K562 (cell line): ENCODE measurements around the gene PRR11. TPM values are rescaled to one million over a fixed set of nuclear protein-coding genes. Genes with fewer than 3 reads are reported as not detected.

ENCODE experiments used
- COPS2 ChIP-seq: fragments of 450-650 bp; conservative IDR thresholded peaks from 2 replicates; pipeline ENCODE4 v1.6.1; 2016; ENCODE audit warnings: mild to moderate bottlenecking, moderate library complexity
- CREM ChIP-seq: IDR thresholded peaks from 2 replicates; pipeline ENCODE4 v1.6.1; 2014; ENCODE audit warnings: antibody characterized with exemption, low read depth
- FOSL1 ChIP-seq: fragments of 200-800 bp; sonication (Bioruptor generic); conservative IDR thresholded peaks from 2 replicates; pipeline ENCODE4 v1.6.1; 2016; ENCODE audit warnings: missing genetic modification characterization, missing compliant biosample characterization
- ILF3 ChIP-seq: fragments of 450-650 bp; IDR thresholded peaks from 2 replicates; pipeline ENCODE4 v1.6.1; 2018; ENCODE audit warnings: antibody characterized with exemption, mild to moderate bottlenecking, moderate library complexity, borderline replicate concordance
- NCOA6 ChIP-seq: fragments of 450-650 bp; IDR thresholded peaks from 2 replicates; pipeline ENCODE4 v1.6.1; 2017; ENCODE audit warnings: mild to moderate bottlenecking
- NEUROD1 ChIP-seq: fragments of 150-350 bp; IDR thresholded peaks from 2 replicates; pipeline ENCODE4 v1.6.1; 2014; ENCODE audit warnings: borderline replicate concordance, low read length, low read depth; ENCODE audit not compliant: partially characterized antibody
- RBM39 ChIP-seq: fragments of 200-400 bp; formaldehyde crosslinking; optimal IDR thresholded peaks from 2 replicates; pipeline ENCODE3; 2018; ENCODE audit warnings: low read depth, low read length
- STAG1 ChIP-seq: sonication (generic); formaldehyde crosslinking; IDR thresholded peaks from 2 replicates; pipeline ENCODE4 v1.5.0; 2020; ENCODE audit warnings: missing genetic modification reagents, borderline replicate concordance
- ZNF174 ChIP-seq: fragments of 250-450 bp; sonication (Bioruptor Pico); IDR thresholded peaks from 2 replicates; pipeline ENCODE4 v1.4.0; 2020; ENCODE audit warnings: mild to moderate bottlenecking
- ZNF24 ChIP-seq: fragments of 450-650 bp; IDR thresholded peaks from 2 replicates; pipeline ENCODE4 v1.6.1; 2016
- ZNF282 ChIP-seq: sonication (generic); formaldehyde crosslinking; IDR thresholded peaks from 2 replicates; pipeline ENCODE4 v1.8.1; 2023; ENCODE audit warnings: missing genetic modification reagents
- ZNF57 ChIP-seq: fragments of 450-650 bp; formaldehyde crosslinking; IDR thresholded peaks from 2 replicates; pipeline ENCODE4 v1.4.0; 2020; ENCODE audit warnings: mild to moderate bottlenecking, moderate library complexity
- ZNF589 ChIP-seq: fragments of 200-800 bp; sonication (Bioruptor generic); IDR thresholded peaks from 2 replicates; pipeline ENCODE4 v1.6.1; 2016; ENCODE audit warnings: low read depth, missing genetic modification characterization, missing compliant biosample characterization
- ZNF77 ChIP-seq: fragments of 250-450 bp; sonication (Bioruptor Pico); IDR thresholded peaks from 2 replicates; pipeline ENCODE4 v1.5.0; 2020
- polyA plus RNA-seq, 8 experiments: library from polyadenylated mRNA; depleted of rRNA in 4 of 8; stranded (reverse) in 5 of 8; unstranded in 3 of 8; fragments of >200 nt; fragmentation: Nextera tagmentation in 2 of 8; fragmentation: Illumina TruSeq in 1 of 8; extraction: Ambion mirVana in 2 of 8; extraction: Trizol in 1 of 8; gene quantifications; 2 replicates each; pipeline versions ENCODE4 v1.2.1 to v1.2.3, GENCODE V29; 2011 to 2014; ENCODE audit warnings: inconsistent platforms in 1 of 8, missing spikeins in 1 of 8
- total RNA-seq, 7 experiments: library from RNA; depleted of rRNA in 6 of 7; stranded (reverse); fragments of >200 nt in 6 of 7; fragmentation: Illumina TruSeq in 2 of 7; extraction: Trizol in 2 of 7; gene quantifications; 2 replicates each; pipeline versions ENCODE4 v1.2.1 to v1.2.3, GENCODE V29; 2011 to 2021; ENCODE audit warnings: low replicate concordance in 1 of 7
- TF ChIP-seq, protein P1 (sequence below): sonication (generic); formaldehyde crosslinking; IDR thresholded peaks from 2 replicates; pipeline ENCODE4 v1.8.0; 2022; ENCODE audit warnings: mild to moderate bottlenecking, missing genetic modification reagents
- TF ChIP-seq, protein P2 (sequence below): fragments of 250-450 bp; sonication (Bioruptor Pico); IDR thresholded peaks from 2 replicates; pipeline ENCODE4 v1.8.0; 2022; ENCODE audit warnings: inconsistent platforms, mild to moderate bottlenecking, moderate library complexity, borderline replicate concordance
- TF ChIP-seq, protein P3 (sequence below): fragments of 250-450 bp; sonication (Bioruptor Pico); IDR thresholded peaks from 2 replicates; pipeline ENCODE4 v1.5.0; 2022; ENCODE audit warnings: mild to moderate bottlenecking
- TF ChIP-seq, protein P4 (sequence below): fragments of 250-450 bp; sonication (Bioruptor Pico); IDR thresholded peaks from 2 replicates; pipeline ENCODE4 v1.5.1; 2021; ENCODE audit warnings: mild to moderate bottlenecking

PRR11 gene
- total and polyA plus RNA-seq, 9 of the 15 experiments (the other 6 are each of a cell fraction or from before 2014, with no cell fraction given): 13.3 to 75.2 (median 46.4) TPM

DNA sequence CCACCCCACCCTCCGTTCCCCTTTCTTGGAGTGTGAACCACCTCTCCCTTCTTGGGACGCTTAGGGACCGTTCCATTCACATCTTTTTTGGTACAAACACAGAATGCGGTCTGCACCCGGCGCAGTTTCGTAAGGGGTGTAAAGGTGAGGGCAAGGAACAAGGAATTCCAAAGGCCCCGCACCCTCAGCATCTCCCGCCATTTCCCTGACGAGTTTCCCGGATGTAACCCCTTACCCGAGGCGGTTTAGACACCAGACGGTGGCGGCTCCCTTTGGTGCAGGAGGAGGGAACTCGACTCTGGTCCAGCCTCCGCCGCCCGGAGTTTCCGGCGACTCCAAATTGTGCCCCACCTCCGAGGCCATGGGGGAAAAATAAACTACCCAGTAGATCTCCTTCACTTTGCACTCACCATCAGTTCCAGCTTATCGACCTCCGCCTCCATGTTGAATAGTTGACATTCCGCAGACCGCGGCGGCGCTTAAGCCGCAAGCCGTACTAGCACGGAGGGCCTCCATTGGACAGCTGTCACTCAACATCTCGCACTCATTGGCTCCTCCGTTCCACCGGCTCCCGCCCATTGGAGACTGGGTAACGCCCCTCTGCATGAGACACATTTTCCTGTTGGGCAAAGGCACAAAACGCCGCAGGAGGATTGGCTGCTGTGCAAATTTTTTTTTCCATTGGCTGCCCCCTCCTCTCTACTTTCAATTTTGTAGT is 666 bp upstream of the PRR11 start, which contains the start of gene SKA2 (continued):
- TF ChIP-seq, protein P1, sequence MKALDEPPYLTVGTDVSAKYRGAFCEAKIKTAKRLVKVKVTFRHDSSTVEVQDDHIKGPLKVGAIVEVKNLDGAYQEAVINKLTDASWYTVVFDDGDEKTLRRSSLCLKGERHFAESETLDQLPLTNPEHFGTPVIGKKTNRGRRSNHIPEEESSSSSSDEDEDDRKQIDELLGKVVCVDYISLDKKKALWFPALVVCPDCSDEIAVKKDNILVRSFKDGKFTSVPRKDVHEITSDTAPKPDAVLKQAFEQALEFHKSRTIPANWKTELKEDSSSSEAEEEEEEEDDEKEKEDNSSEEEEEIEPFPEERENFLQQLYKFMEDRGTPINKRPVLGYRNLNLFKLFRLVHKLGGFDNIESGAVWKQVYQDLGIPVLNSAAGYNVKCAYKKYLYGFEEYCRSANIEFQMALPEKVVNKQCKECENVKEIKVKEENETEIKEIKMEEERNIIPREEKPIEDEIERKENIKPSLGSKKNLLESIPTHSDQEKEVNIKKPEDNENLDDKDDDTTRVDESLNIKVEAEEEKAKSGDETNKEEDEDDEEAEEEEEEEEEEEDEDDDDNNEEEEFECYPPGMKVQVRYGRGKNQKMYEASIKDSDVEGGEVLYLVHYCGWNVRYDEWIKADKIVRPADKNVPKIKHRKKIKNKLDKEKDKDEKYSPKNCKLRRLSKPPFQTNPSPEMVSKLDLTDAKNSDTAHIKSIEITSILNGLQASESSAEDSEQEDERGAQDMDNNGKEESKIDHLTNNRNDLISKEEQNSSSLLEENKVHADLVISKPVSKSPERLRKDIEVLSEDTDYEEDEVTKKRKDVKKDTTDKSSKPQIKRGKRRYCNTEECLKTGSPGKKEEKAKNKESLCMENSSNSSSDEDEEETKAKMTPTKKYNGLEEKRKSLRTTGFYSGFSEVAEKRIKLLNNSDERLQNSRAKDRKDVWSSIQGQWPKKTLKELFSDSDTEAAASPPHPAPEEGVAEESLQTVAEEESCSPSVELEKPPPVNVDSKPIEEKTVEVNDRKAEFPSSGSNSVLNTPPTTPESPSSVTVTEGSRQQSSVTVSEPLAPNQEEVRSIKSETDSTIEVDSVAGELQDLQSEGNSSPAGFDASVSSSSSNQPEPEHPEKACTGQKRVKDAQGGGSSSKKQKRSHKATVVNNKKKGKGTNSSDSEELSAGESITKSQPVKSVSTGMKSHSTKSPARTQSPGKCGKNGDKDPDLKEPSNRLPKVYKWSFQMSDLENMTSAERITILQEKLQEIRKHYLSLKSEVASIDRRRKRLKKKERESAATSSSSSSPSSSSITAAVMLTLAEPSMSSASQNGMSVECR (CRISPR knock-in tag): peak; percentile 75
- no peak for TF ChIP-seq ZNF174
- TF ChIP-seq NCOA6: no peak
- TF ChIP-seq, protein P2, sequence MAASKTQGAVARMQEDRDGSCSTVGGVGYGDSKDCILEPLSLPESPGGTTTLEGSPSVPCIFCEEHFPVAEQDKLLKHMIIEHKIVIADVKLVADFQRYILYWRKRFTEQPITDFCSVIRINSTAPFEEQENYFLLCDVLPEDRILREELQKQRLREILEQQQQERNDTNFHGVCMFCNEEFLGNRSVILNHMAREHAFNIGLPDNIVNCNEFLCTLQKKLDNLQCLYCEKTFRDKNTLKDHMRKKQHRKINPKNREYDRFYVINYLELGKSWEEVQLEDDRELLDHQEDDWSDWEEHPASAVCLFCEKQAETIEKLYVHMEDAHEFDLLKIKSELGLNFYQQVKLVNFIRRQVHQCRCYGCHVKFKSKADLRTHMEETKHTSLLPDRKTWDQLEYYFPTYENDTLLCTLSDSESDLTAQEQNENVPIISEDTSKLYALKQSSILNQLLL (CRISPR knock-in tag): no peak
- peak; percentile 64 for TF ChIP-seq FOSL1 (tag)
- TF ChIP-seq STAG1 (CRISPR knock-in tag): no peak
- TF ChIP-seq ZNF77 (CRISPR knock-in tag): no peak
- TF ChIP-seq, protein P3, sequence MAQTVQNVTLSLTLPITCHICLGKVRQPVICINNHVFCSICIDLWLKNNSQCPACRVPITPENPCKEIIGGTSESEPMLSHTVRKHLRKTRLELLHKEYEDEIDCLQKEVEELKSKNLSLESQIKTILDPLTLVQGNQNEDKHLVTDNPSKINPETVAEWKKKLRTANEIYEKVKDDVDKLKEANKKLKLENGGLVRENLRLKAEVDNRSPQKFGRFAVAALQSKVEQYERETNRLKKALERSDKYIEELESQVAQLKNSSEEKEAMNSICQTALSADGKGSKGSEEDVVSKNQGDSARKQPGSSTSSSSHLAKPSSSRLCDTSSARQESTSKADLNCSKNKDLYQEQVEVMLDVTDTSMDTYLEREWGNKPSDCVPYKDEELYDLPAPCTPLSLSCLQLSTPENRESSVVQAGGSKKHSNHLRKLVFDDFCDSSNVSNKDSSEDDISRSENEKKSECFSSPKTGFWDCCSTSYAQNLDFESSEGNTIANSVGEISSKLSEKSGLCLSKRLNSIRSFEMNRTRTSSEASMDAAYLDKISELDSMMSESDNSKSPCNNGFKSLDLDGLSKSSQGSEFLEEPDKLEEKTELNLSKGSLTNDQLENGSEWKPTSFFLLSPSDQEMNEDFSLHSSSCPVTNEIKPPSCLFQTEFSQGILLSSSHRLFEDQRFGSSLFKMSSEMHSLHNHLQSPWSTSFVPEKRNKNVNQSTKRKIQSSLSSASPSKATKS: no peak
- TF ChIP-seq ILF3: no peak
- TF ChIP-seq ZNF589 (CRISPR knock-in tag): peak; percentile 91
- TF ChIP-seq, protein P4, sequence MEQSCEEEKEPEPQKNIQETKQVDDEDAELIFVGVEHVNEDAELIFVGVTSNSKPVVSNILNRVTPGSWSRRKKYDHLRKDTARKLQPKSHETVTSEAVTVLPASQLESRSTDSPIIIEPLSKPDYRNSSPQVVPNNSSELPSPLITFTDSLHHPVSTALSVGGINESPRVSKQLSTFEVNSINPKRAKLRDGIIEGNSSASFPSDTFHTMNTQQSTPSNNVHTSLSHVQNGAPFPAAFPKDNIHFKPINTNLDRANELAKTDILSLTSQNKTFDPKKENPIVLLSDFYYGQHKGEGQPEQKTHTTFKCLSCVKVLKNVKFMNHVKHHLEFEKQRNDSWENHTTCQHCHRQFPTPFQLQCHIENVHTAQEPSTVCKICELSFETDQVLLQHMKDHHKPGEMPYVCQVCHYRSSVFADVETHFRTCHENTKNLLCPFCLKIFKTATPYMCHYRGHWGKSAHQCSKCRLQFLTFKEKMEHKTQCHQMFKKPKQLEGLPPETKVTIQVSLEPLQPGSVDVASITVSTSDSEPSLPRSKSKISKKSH: no peak
- TF ChIP-seq ZNF282 (CRISPR knock-in tag): no peak
- no peak for TF ChIP-seq ZNF57 (CRISPR knock-in tag)
- no peak for TF ChIP-seq COPS2
- no peak for TF ChIP-seq RBM39
- TF ChIP-seq NEUROD1: peak; percentile 98
- peak; percentile 42 for TF ChIP-seq CREM
- TF ChIP-seq ZNF24: no peak
